Suprapubic skin (tissue), 4 donors: ENCODE measurements around the gene BCL2A1. TPM values are rescaled to one million over a fixed set of nuclear protein-coding genes. Genes with fewer than 3 reads are reported as not detected.
"Not testable (repeated sequence)": the region's sequence is repeated elsewhere in the genome, so short reads cannot be mapped to it uniquely, and the experiment has no call there.

ENCODE experiments used
- DNase-seq, 2 donors: peaks; one replicate each; pipeline ENCODE4 v3.0.0-alpha.2; 2019; ENCODE audit warnings: low spot score in 2 of 2
- H3K27ac ChIP-seq: fragments of 200-600 bp; sonication (generic); one replicate; pipeline ENCODE4 v1.5.1; 2019
- H3K27me3 ChIP-seq: fragments of 200-600 bp; sonication (generic); one replicate; pipeline ENCODE4 v1.5.1; 2019
- H3K36me3 ChIP-seq: fragments of 200-600 bp; sonication (generic); one replicate; pipeline ENCODE4 v1.5.1; 2019
- H3K4me1 ChIP-seq: fragments of 200-600 bp; sonication (generic); one replicate; pipeline ENCODE4 v1.5.1; 2019
- H3K4me3 ChIP-seq: fragments of 200-600 bp; sonication (generic); one replicate; pipeline ENCODE4 v1.5.1; 2019; ENCODE audit warnings: mild to moderate bottlenecking
- H3K9me3 ChIP-seq: fragments of 200-600 bp; sonication (generic); one replicate; pipeline ENCODE4 v1.5.1; 2019
- EP300 ChIP-seq: sonication (generic); formaldehyde crosslinking; IDR thresholded peaks from one replicate; pipeline ENCODE4 v1.6.1; 2017; ENCODE audit warnings: antibody characterized with exemption
- POLR2A ChIP-seq, 2 donors: fragments of 450-650 bp; IDR thresholded peaks; one replicate each; pipeline ENCODE4 v1.6.1; 2017; ENCODE audit warnings: antibody characterized with exemption in 2 of 2, mild to moderate bottlenecking in 2 of 2, moderate library complexity in 2 of 2
- POLR2AphosphoS5 ChIP-seq, 3 donors: sonication (generic); formaldehyde crosslinking; IDR thresholded peaks; one replicate each; pipeline ENCODE4 v1.6.1; 2017; ENCODE audit warnings: antibody characterized with exemption in 3 of 3
- WGBS: methylation state at CpG from one replicate; pipeline ENCODE4 v1.1.5; 2018; 5-methylcytosine and 5-hydroxymethylcytosine counted together
- total RNA-seq, 4 donors: library from RNA; depleted of rRNA; stranded (reverse); fragments of >200 nt; gene quantifications; one replicate each; pipeline ENCODE4 v1.1.0, GENCODE V29; 2016
- TF ChIP-seq, protein P1 (sequence below), 2 donors: fragments of 200-600 bp in 1 of 2; fragments of 450-650 bp in 1 of 2; sonication (generic) in 1 of 2; IDR thresholded peaks; one replicate each; pipeline ENCODE4 v1.5.1; 2016 to 2019; ENCODE audit warnings: antibody characterized with exemption in 2 of 2, mild to moderate bottlenecking in 1 of 2, moderate library complexity in 1 of 2

The BCL2A1 gene
- 1 to 10 TPM in 2 of 4 donors, under 1 TPM in 2; 0.64 to 2.6 (median 0.92) TPM for total RNA-seq

DNA sequence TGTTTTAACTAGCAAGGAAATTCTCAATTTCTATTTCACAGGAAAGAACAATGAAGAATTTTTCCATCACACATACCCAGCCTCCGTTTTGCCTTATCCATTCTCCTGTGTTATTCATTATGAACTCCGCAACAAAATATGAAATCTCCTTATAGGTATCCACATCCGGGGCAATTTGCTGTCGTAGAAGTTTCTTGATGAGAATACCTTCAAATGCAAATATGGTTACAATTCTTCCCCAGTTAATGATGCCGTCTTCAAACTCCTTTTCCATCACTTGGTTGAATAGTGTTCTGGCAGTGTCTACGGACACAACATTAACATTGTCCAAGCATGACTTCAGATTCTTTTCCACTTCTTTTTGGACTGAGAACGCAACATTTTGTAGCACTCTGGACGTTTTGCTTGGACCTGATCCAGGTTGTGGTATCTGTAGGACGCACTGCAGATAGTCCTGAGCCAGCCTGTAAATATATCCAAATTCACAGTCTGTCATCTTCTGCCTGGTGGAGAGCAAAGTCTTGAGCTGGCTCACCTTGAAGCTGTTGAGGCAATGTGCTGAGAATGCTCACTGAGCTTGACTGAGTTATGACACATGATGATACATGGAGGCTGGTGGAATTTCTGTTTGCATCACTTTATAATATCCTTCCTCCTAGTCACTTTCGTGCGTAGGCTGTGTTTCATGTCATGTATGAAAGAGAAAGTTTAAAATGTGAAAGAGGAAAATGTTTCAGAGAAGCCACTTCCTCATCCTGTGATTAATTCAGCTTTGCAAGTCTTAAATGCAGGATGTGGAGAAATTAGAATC is at the start of gene BCL2A1:
Gene BCL2A1, minus strand, starts transcription at position 573 of the 811 bp plus-strand sequence. Its CDS starts 77 bp downstream, at position 496.
- Histone ChIP-seq H3K4me3 (no peak within 1 kb of the TSS), H3K4me1 (no peaks in the 10 kb centered on the region), H3K36me3 (no peaks in the 10 kb centered on the region), H3K9me3 (no peaks in the 10 kb centered on the region), H3K27me3 (no peaks in the 10 kb centered on the region), H3K27ac (no peak within 1 kb of the TSS)
- 58% methylated on average over 11 of the region's 11 CpGs for WGBS
- DNase-seq, result no peak
- TF ChIP-seq, protein P1, sequence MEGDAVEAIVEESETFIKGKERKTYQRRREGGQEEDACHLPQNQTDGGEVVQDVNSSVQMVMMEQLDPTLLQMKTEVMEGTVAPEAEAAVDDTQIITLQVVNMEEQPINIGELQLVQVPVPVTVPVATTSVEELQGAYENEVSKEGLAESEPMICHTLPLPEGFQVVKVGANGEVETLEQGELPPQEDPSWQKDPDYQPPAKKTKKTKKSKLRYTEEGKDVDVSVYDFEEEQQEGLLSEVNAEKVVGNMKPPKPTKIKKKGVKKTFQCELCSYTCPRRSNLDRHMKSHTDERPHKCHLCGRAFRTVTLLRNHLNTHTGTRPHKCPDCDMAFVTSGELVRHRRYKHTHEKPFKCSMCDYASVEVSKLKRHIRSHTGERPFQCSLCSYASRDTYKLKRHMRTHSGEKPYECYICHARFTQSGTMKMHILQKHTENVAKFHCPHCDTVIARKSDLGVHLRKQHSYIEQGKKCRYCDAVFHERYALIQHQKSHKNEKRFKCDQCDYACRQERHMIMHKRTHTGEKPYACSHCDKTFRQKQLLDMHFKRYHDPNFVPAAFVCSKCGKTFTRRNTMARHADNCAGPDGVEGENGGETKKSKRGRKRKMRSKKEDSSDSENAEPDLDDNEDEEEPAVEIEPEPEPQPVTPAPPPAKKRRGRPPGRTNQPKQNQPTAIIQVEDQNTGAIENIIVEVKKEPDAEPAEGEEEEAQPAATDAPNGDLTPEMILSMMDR (IDR thresholded peaks at IDR 0.05), result no peak
- TF ChIP-seq POLR2A (IDR thresholded peaks at IDR 0.05) (no peak), EP300 (no peak), POLR2AphosphoS5 (IDR thresholded peaks at IDR 0.05) (no peak)

DNA sequence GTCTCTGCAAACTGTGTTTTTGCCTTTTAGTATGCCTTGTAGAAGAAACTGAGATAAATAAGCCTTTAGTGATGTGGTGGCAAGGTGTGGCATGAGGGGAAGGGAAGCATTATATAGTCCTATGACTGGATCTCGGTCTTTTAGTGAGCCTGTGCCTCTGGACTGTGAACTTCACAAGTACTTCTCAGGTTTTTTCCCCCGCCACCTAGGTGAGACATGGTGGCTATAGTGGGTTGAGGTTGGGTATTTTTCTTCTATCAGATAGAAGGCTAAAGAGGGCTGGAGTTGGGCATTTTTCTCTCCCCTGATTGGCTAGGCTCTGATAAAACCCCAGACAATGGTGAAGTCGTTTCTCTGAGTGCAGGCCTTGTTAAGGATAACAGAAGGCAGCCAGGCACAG is 49.7 kb upstream of the BCL2A1 start:
- no peaks in the 10 kb centered on the region for H3K9me3 ChIP-seq
- 70% methylated on average over 2 of the region's 3 CpGs for WGBS
- peak in 1 of 2 donors; percentile 20 for DNase-seq
- no peaks in the 10 kb centered on the region for H3K27me3 ChIP-seq
- H3K4me3 ChIP-seq, result no peak overlapping the region
- no peaks in the 10 kb centered on the region for H3K36me3 ChIP-seq
- TF ChIP-seq, protein P1 (IDR thresholded peaks at IDR 0.05), result no peak
- TF ChIP-seq POLR2AphosphoS5 (IDR thresholded peaks at IDR 0.05) (no peak), POLR2A (IDR thresholded peaks at IDR 0.05) (no peak), EP300 (no peak)
- H3K27ac ChIP-seq, result no peak overlapping the region
- no peaks in the 10 kb centered on the region for H3K4me1 ChIP-seq

DNA sequence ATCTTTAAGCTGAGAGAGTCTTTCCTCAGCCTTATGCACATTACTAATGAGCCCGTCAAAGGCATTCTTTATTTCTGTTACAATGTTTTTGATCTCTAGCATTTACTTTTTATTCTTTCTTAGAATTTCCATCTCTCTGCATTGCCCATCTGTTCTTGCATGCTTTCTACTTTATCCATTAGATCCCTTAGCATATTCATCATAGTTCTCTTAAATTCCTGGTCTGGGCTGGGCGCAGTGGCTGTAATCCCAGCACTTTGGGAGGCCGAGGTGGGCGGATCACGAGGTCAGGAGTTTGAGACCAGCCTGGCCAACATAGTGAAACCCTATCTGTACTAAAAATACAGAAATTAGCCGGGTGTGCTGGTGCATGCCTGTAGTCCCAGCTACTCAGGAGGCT is 49.2 kb upstream of the BCL2A1 start:
- not testable (repeated sequence) for H3K27me3 ChIP-seq, DNase-seq, H3K4me3 ChIP-seq, H3K9me3 ChIP-seq, H3K27ac ChIP-seq, H3K4me1 ChIP-seq, H3K36me3 ChIP-seq
- WGBS, result 94% methylated on average over 6 of the region's 6 CpGs

DNA sequence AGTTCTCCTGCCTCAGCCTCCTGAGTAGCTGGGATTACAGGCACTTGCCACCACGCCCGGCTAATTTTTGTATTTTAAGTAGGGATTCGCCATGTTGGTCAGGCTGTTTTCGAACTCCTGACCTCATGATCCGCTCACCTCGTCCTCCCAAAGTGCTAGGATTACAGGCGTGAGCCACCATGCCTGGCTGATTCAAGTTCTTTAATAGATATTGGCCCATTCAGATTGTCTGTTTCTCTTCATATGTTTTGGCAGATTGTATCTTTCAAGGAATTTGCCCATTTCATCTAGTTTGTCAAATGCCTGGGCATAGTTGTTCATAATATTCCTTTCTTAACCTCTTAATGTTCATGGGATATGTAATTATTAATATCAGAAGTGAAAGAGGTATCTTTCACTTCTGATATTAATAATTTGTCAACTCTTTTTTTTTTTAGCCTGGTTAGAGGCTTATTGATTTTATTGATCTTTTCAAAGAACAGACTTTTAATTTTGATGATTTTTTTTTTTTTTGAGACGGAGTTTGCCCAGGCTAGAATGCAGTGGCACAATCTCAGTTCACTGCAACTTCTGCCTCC is 48.3 kb upstream of the BCL2A1 start:
- H3K9me3 ChIP-seq, result no peaks in the 10 kb centered on the region

DNA sequence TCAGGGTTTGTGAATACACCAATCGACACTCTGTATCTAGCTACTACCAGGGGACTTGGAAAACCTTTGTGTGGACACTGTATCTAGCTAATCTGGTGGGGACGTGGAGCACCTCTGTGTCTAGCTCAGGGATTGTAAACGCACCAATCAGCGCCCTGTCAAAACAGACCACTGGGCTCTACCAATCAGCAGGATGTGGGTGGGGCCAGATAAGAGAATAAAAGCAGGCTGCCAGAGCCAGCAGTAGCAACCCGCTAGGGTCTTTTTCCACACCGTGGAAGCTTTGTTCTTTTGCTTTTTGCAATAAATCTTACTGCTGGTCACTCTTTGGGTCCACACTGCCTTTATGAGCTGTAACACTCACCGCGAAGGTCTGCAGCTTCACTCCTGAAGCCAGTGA is 46.1 kb upstream of the BCL2A1 start:
- not testable (repeated sequence) for H3K27me3 ChIP-seq, H3K9me3 ChIP-seq, H3K36me3 ChIP-seq, H3K4me1 ChIP-seq, H3K4me3 ChIP-seq, H3K27ac ChIP-seq
- DNase-seq, result peak in 1 of 2 donors; percentile 13
- WGBS, result 92% methylated on average over 7 of the region's 8 CpGs

More for the DNA sequence above, 48.3 kb upstream of the BCL2A1 start:
- WGBS, result 91% methylated on average over 8 of the region's 8 CpGs
- Histone ChIP-seq H3K4me3 (no peak overlapping the region), H3K4me1 (no peaks in the 10 kb centered on the region), H3K27me3 (no peaks in the 10 kb centered on the region), H3K27ac (no peak overlapping the region), H3K36me3 (no peaks in the 10 kb centered on the region)
- no peak for TF ChIP-seq POLR2A (IDR thresholded peaks at IDR 0.05)
- TF ChIP-seq POLR2AphosphoS5 (IDR thresholded peaks at IDR 0.05), result no peak
- TF ChIP-seq EP300, result no peak
- TF ChIP-seq, protein P1 (IDR thresholded peaks at IDR 0.05), result no peak
- peak; percentile 10 to 16 for DNase-seq

DNA sequence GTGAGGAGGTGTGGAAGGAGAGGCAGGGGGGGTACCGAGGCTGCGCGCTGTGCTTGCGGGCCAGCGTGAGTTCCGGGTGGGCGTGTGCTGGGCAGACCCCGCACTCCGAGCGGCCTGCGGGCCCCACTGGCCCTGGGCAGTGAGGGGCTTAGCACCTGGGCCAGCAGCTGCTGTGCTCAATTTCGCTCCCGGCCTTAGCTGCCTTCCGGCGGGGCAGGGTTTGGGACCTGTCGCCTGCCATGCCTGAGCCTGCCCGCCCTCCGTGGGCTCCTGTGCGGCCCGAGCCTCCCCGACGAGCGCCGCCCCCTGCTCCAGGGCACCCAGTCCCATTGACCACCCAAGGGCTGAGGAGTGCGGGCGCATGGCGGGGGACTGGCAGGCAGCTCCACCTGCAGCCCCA is 45.5 kb upstream of the BCL2A1 start:
- WGBS, result 100% methylated on average over 3 of the region's 27 CpGs
- H3K27ac ChIP-seq, H3K27me3 ChIP-seq, H3K9me3 ChIP-seq, H3K4me3 ChIP-seq, H3K36me3 ChIP-seq, H3K4me1 ChIP-seq: not testable (repeated sequence)
- peak; percentile 49 to 55 for DNase-seq
